Measurements from ENCODE around the gene FAM107B.

GRCh38 chr10:14548474-14548873 lies 226.2 kb downstream of the FAM107B start:
- TF ChIP-seq YY1 (IDR thresholded peaks at IDR 0.05; ENCODE audit: insufficient read depth, insufficient replicate concordance, low read depth, low read length) (no peak), CTCF (CRISPR knock-in tag; IDR thresholded peaks at IDR 0.05) (no peak), HMG20A (CRISPR knock-in tag; IDR thresholded peaks at IDR 0.05; ENCODE audit: borderline replicate concordance) (no peak), ZNF704 (CRISPR knock-in tag; IDR thresholded peaks at IDR 0.05; ENCODE audit: borderline replicate concordance) (no peak), ZFX (CRISPR knock-in tag; IDR thresholded peaks at IDR 0.05; ENCODE audit: low read depth) (no peak), CSRNP1 (CRISPR knock-in tag; IDR thresholded peaks at IDR 0.05) (no peak), ZNF788 (CRISPR knock-in tag; IDR thresholded peaks at IDR 0.05; ENCODE audit: borderline replicate concordance) (no peak), CREM (IDR thresholded peaks at IDR 0.05) (no peak), CREM (CRISPR knock-in tag; IDR thresholded peaks at IDR 0.05) (no peak), TAF1 (CRISPR knock-in tag; IDR thresholded peaks at IDR 0.05) (no peak), ZBTB2 (CRISPR knock-in tag; IDR thresholded peaks at IDR 0.05; ENCODE audit: low read depth) (no peak)
